Activated CD8-positive, alpha-beta T cell treated with anti-CD3 and anti-CD28 coated beads for 36 hours (primary cell): ENCODE data around the gene DIRAS1. TPM values are rescaled to one million over a fixed set of nuclear protein-coding genes. Genes with fewer than 3 reads are reported as not detected.

ENCODE experiments used
- ATAC-seq: fragments of 200-7000 bp; cut with Tn5 transposase; one replicate; pipeline ENCODE4 v1.10.0; 2021; ENCODE audit warnings: mild to moderate bottlenecking, moderate library complexity
- CTCF ChIA-PET: fragments of 350-600 bp; sonication (Branson Sonifier 250); formaldehyde crosslinking; loops from one replicate; lab custom pipeline; 2021; ENCODE audit warnings: antibody characterized with exemption; lab: Charles Lee
- POLR2A ChIA-PET: fragments of 350-600 bp; sonication (Branson Sonifier 250); formaldehyde crosslinking; loops from one replicate; lab custom pipeline; 2021; ENCODE audit warnings: antibody characterized with exemption; lab: Charles Lee
- DNase-seq: peaks from one replicate; pipeline ENCODE4 v3.0.0-alpha.2; 2020
- H3K27ac Mint-ChIP-seq: one replicate; pipeline ENCODE4 v1.8.0; 2021; ENCODE audit warnings: mild to moderate bottlenecking, mixed read lengths
- H3K27me3 Mint-ChIP-seq: one replicate; pipeline ENCODE4 v1.8.0; 2021; ENCODE audit warnings: mixed read lengths
- H3K36me3 Mint-ChIP-seq: one replicate; pipeline ENCODE4 v1.8.0; 2021; ENCODE audit warnings: low read depth, mixed read lengths
- H3K4me1 Mint-ChIP-seq: one replicate; pipeline ENCODE4 v1.8.0; 2021; ENCODE audit warnings: low read depth, mixed read lengths
- H3K4me3 Mint-ChIP-seq: one replicate; pipeline ENCODE4 v1.8.0; 2021; ENCODE audit warnings: mild to moderate bottlenecking, moderate library complexity, mixed read lengths
- H3K9me3 Mint-ChIP-seq: one replicate; pipeline ENCODE4 v1.8.0; 2021; ENCODE audit warnings: mixed read lengths
- intact Hi-C: fragments of 100-400 bp; cut with micrococcal nuclease; formaldehyde crosslinking; loops from one replicate; pipeline ENCODE4 v1.10.0; 2022
- total RNA-seq, 2 experiments: library from RNA; stranded (reverse); gene quantifications; one replicate each; pipeline ENCODE4 v1.2.3, GENCODE V29; 2021
- TF ChIP-seq, protein P1 (sequence below): fragments of 200-600 bp; IDR thresholded peaks from one replicate; pipeline ENCODE4 v1.8.0; 2022; ENCODE audit warnings: antibody characterized with exemption, mild to moderate bottlenecking

The DIRAS1 gene
- total RNA-seq, 2 experiments from 2014 or later = 0.09 TPM; not detected in 1

DNA sequence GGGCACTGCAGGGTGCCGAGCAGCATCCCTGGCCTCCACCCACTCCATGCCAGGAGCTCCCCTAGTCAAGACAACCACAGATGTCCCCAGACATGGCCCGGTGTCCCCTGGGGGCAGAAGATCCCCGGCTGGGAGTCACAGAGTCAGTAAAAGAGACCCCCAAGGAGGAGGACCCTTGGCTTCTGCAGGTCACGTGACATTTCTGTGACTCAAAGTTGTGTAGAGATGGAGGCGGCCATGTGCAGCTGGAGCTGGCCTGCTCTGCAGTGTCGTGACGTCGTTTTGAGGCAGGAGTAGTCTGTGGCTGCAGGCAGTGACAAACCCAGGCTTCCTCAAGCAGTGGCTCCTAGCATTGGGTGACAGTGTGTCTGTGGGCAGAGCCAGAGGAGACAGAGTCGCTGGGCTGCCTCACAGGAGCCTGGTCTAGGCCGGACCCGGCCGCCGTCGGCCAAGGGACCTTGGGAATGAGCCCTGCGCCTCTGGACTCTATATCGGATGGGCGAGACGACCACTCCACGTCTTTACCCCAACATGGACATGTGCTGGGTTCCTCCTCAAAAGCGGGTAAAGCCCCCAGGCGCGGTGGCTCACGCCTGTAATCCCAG is 7.7 kb upstream of the DIRAS1 start:
- TF ChIP-seq, protein P1, sequence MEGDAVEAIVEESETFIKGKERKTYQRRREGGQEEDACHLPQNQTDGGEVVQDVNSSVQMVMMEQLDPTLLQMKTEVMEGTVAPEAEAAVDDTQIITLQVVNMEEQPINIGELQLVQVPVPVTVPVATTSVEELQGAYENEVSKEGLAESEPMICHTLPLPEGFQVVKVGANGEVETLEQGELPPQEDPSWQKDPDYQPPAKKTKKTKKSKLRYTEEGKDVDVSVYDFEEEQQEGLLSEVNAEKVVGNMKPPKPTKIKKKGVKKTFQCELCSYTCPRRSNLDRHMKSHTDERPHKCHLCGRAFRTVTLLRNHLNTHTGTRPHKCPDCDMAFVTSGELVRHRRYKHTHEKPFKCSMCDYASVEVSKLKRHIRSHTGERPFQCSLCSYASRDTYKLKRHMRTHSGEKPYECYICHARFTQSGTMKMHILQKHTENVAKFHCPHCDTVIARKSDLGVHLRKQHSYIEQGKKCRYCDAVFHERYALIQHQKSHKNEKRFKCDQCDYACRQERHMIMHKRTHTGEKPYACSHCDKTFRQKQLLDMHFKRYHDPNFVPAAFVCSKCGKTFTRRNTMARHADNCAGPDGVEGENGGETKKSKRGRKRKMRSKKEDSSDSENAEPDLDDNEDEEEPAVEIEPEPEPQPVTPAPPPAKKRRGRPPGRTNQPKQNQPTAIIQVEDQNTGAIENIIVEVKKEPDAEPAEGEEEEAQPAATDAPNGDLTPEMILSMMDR = no peak
- ChIA-PET CTCF (interaction anchor here (1.4 kb wide), 1 partner anchor 81 kb away, joined by 4 read pairs; no protein-coding TSS in a partner anchor), POLR2A (interaction anchor here (0.6 to 3.3 kb wide), 3 partner anchors 11 to 182 kb away, joined by 3 to 10 read pairs (median 3); partner anchors contain the start of gene SLC39A3)
- Mint-ChIP-seq H3K4me1 (no peaks in the 10 kb centered on the region), H3K27me3 (peaks cover 11% of the 10 kb centered on the region), H3K27ac (no peak overlapping the region), H3K9me3 (no peaks in the 10 kb centered on the region), H3K36me3 (no peaks in the 10 kb centered on the region), H3K4me3 (no peak overlapping the region)
- intact Hi-C loops = no loop called here
- ATAC-seq (no peak), DNase-seq (no peak)

DNA sequence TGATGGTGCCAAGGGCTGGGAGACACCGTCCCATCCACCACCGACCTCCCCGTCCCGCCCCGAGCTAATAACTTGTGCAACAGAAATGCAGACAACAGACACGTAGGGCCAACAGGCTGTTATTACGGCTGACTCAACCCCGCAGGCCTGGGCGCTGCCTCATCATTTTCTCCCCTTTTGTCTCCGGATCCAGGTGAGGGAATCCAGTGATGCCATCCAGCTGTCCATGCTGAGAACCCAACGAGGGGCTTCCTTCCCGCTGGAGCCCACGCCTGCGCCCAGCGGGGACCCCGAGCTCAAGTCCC is 6.4 kb upstream of the DIRAS1 start:
- Mint-ChIP-seq H3K36me3 (no peaks in the 10 kb centered on the region), H3K4me1 (no peaks in the 10 kb centered on the region), H3K27ac (no peak overlapping the region), H3K4me3 (no peak overlapping the region), H3K27me3 (peaks cover 14% of the 10 kb centered on the region), H3K9me3 (no peaks in the 10 kb centered on the region)
- CTCF ChIA-PET = interaction anchor here (0.8 kb wide), 1 partner anchor 12 kb away, joined by 3 read pairs; the partner anchor contains the start of gene SLC39A3
- DNase-seq = no peak
- TF ChIP-seq, protein P1 = no peak
- no peak for ATAC-seq
- POLR2A ChIA-PET = interaction anchor here (3.3 kb wide), 1 partner anchor 12 kb away, joined by 10 read pairs; the partner anchor contains the start of gene SLC39A3
- intact Hi-C loops = no loop called here

DNA sequence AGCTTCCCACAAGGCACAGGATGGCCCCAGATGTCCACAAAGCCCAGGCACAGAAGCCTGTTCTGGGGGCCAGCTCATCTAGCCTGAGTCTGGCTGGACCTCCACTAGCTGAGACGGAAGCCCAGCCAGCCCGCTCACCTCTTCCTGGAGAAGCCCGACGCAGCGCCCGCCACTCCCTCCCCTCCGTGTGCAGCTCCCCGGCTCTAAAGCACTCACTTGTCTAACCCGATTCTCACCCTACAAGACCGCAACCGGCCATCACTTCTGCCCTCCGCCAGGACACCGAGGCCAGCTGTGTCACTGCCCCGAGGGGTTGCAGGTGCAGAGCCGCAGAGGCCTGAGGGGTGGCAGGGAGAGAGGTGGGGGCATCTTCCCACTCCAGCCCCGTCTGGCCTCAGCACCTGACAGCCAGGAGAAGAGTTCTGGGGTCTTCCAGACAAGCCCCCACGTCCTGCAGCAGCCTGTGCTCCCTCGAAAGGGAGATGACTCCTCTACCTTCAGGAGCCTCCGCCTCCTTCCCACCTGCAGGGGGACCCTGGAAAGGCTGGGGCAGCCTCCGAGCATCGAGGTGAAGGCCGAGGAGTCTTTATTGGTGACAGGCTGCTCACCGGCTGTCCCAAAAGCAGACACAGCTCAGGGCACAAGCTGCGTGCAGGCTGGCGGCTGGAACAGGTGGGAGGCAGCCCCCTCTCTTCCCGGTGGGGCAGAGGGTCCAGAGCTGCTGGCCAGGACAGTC is 5.9 kb upstream of the DIRAS1 start:
- DNase-seq = no peak
- POLR2A ChIA-PET = interaction anchor here (3.3 kb wide), 1 partner anchor 13 kb away, joined by 10 read pairs; the partner anchor contains the start of gene SLC39A3
- intact Hi-C loops = no loop called here
- no peak for ATAC-seq
- TF ChIP-seq, protein P1 = no peak
- H3K36me3 Mint-ChIP-seq = no peaks in the 10 kb centered on the region
- no peak overlapping the region for H3K27ac Mint-ChIP-seq
- no peak overlapping the region for H3K4me3 Mint-ChIP-seq
- H3K9me3 Mint-ChIP-seq = no peaks in the 10 kb centered on the region
- CTCF ChIA-PET = interaction anchor here (1.7 kb wide), 1 partner anchor 79 kb away, joined by 4 read pairs; no protein-coding TSS in a partner anchor
- peaks cover 17% of the 10 kb centered on the region for H3K27me3 Mint-ChIP-seq
- no peaks in the 10 kb centered on the region for H3K4me1 Mint-ChIP-seq

DNA sequence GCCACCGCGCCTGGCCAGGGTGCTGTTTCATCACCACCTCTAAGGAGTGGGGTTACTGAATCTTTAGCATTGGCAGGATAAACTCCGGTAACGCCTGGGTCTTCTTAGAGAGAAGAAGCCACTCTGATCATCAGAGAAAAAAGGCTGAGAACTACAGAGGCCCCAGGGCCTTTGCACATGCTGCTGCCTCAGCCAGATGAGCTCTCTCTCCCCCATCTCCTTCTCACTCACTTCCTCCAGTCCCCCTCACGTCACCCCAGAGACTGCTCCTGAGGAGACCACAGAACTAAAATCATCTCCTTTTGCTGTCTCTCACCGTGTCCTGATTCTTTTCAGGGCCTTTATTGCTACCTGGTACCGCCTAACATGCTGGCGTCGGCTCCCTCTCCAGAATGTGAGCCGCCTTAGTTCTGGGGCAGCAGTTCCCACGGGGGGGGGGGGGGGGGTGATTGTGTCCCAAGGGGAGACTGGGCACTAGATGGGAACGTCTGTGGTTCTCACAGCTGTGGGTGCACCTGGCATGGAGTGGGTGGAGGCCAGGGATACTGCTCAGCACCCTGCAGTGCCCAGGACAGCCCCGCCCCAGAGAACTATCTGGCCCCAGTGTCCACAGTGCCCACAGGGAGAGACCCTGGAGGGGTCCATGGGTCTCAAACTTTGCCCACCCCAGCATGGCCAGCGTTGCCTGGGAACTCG is 5.1 kb upstream of the DIRAS1 start:
- POLR2A ChIA-PET = no interaction called here
- no peak overlapping the region for H3K27ac Mint-ChIP-seq
- CTCF ChIA-PET = interaction anchor here (1.7 kb wide), 1 partner anchor 78 kb away, joined by 4 read pairs; no protein-coding TSS in a partner anchor
- TF ChIP-seq, protein P1 = no peak
- no peak for ATAC-seq
- H3K36me3 Mint-ChIP-seq = no peaks in the 10 kb centered on the region
- H3K4me3 Mint-ChIP-seq = no peak overlapping the region
- intact Hi-C loops = no loop called here
- H3K9me3 Mint-ChIP-seq = no peaks in the 10 kb centered on the region
- H3K27me3 Mint-ChIP-seq = peaks cover 22% of the 10 kb centered on the region
- no peak for DNase-seq
- H3K4me1 Mint-ChIP-seq = no peaks in the 10 kb centered on the region
